ENCODE measurements around the gene SLC25A17. TPM values are rescaled to one million over a fixed set of nuclear protein-coding genes. Genes with fewer than 3 reads are reported as not detected.

The SLC25A17 gene
- total and polyA plus RNA-seq, 11 donors, result 2.3 to 9.6 (median 4.0) TPM

GRCh38 chr22:40749829-40750228 lies 69.3 kb downstream of the SLC25A17 start:
- Histone ChIP-seq H3K27me3 (no peaks in the 10 kb centered on the region), H3K36me3 (no peaks in the 10 kb centered on the region), H3K4me1 (peaks cover 0 to 16% (median 6%) of the 10 kb centered on the region in 12 donors), H3K4me3 (no peak overlapping the region), H3K9me3 (peaks cover 0 to 9% (median 0%) of the 10 kb centered on the region in 12 donors), H3K27ac (no peak overlapping the region)
- no peak for DNase-seq
- intact Hi-C loops (cut with DNase I), result loop anchor here in 3 of 10 donors (5.0 to 10.0 kb wide), 3 partner anchors 313 to 325 kb away; no protein-coding TSS in a partner anchor
- ATAC-seq, result no peak
- TF ChIP-seq POLR2A (IDR thresholded peaks at IDR 0.05), result no peak
- TF ChIP-seq, protein P1, sequence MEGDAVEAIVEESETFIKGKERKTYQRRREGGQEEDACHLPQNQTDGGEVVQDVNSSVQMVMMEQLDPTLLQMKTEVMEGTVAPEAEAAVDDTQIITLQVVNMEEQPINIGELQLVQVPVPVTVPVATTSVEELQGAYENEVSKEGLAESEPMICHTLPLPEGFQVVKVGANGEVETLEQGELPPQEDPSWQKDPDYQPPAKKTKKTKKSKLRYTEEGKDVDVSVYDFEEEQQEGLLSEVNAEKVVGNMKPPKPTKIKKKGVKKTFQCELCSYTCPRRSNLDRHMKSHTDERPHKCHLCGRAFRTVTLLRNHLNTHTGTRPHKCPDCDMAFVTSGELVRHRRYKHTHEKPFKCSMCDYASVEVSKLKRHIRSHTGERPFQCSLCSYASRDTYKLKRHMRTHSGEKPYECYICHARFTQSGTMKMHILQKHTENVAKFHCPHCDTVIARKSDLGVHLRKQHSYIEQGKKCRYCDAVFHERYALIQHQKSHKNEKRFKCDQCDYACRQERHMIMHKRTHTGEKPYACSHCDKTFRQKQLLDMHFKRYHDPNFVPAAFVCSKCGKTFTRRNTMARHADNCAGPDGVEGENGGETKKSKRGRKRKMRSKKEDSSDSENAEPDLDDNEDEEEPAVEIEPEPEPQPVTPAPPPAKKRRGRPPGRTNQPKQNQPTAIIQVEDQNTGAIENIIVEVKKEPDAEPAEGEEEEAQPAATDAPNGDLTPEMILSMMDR (IDR thresholded peaks at IDR 0.05), result no peak

DNA sequence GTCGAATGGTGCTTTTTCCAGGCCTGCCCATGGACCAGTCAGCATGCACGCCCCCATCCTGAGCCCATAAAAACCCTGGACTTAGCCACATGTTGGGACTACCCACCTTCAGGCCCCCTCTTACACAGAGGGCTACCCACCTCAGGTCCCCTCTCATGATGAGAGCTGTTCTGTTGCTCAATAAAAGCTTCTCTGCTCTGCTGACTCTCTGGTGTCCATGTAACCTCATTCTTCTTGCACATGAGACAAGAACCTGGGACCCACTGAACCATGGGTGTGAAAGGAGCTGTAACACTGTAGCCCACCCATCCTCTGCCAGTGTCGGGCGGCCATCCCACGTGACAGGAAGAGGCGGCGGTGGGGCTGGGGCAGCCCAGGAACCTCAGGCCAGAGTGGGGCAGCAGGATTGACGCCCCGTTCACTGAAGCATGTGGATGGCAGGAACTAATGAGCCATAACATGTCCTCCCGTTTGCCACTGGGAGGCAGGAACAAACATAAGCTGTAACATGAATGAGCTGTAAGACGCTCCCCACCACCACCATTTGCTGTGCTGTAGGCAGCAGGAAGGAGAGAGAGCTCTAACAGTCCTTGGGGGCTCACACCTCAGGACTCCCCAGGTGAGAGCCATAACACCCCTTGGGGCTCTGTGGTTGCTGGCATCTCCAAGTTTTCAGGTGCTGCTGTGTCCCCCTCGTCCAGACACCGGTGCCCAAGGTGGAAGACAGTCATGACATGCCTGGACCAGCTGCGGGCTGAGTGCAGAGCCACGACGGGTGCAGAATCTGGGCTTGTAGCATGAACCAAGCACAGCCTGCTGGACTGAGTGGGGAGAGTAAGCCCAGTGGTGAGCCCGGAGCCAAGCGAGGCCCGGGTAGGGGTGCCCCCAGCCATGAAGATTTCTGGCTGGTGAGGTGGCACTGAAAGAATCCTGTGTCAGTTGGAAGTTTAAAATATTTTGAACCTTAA lies 70.5 kb downstream of the SLC25A17 start:
- intact Hi-C loops (cut with DNase I), result no loop called here
- TF ChIP-seq, protein P1 (IDR thresholded peaks at IDR 0.05), result no peak
- TF ChIP-seq POLR2A (IDR thresholded peaks at IDR 0.05), result no peak
- DNase-seq (no peak), ATAC-seq (no peak)
- no peak overlapping the region for H3K4me3 ChIP-seq
- no peak overlapping the region for H3K27ac ChIP-seq
- peaks cover 0 to 16% (median 6%) of the 10 kb centered on the region in 12 donors for H3K4me1 ChIP-seq
- H3K27me3 ChIP-seq, result no peaks in the 10 kb centered on the region
- 91 to 95% (median 93%) methylated on average over 19 of the region's 19 CpGs for WGBS, 4 donors
- H3K36me3 ChIP-seq, result no peaks in the 10 kb centered on the region
- peaks cover 0 to 9% (median 0%) of the 10 kb centered on the region in 12 donors for H3K9me3 ChIP-seq

- no peak overlapping the region for H3K4me3 ChIP-seq
- H3K27me3 ChIP-seq, result no peaks in the 10 kb centered on the region
- no peak for ATAC-seq
- intact Hi-C loops (cut with DNase I), result no loop called here
- TF ChIP-seq, protein P1 (IDR thresholded peaks at IDR 0.05), result no peak
- no peak for TF ChIP-seq POLR2A (IDR thresholded peaks at IDR 0.05)
- DNase-seq, result no peak
- no peak overlapping the region for H3K27ac ChIP-seq
- no peaks in the 10 kb centered on the region for H3K36me3 ChIP-seq
- 75 to 86% (median 81%) methylated on average over 1 of the region's 1 CpG for WGBS, 4 donors
- peaks cover 0 to 16% (median 6%) of the 10 kb centered on the region in 12 donors for H3K4me1 ChIP-seq
- H3K9me3 ChIP-seq, result peaks cover 0 to 9% (median 0%) of the 10 kb centered on the region in 12 donors
Measured at GRCh38 chr22:40747361-40747760, 71.8 kb downstream of the SLC25A17 start.

DNA sequence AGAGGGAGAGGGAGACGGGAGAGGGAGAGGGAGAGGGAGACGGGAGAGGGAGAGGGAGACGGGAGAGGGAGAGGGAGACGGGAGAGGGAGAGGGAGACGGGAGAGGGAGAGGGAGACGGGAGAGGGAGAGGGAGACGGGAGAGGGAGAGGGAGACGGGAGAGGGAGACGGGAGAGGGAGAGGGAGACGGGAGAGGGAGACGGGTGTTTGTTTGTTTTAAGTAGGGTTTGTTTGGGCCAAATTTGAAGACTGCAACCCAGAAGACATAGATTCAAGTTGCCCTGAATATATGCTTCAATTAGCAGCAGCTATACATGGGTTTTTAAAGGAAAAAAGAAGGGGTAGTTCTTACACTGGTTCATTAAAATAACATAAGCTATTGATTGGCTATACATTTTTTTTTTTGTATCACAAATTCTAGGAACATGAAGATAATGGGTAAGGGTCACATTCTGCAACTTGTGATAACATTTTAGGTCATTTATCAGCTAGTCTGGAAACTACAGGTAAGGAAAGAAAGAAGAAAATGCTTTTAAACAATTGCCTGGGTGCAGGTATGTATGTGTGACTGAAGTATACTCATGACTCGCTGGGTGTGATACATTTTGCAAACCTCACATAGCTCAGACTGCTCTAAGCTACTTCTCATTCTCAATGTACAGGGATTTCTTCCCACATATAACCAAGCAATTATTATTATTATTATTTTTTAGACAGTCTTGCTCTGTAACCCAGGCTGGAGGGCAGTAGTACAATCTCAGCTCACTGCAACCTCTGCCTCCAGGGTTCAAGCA lies 72.5 kb downstream of the SLC25A17 start:
- TF ChIP-seq, protein P1 (IDR thresholded peaks at IDR 0.05), result no peak
- TF ChIP-seq POLR2A (IDR thresholded peaks at IDR 0.05), result no peak
- Histone ChIP-seq H3K4me3 (no peak overlapping the region), H3K27ac (no peak overlapping the region), H3K9me3 (peaks cover 0 to 9% (median 0%) of the 10 kb centered on the region in 12 donors), H3K27me3 (no peaks in the 10 kb centered on the region), H3K36me3 (no peaks in the 10 kb centered on the region), H3K4me1 (peaks cover 0 to 11% (median 5%) of the 10 kb centered on the region in 12 donors)
- DNase-seq, result no peak
- 67 to 71% (median 68%) methylated on average over 5 to 10 of the region's 12 CpGs for WGBS, 4 donors
- ATAC-seq, result no peak
- intact Hi-C loops (cut with DNase I), result no loop called here
